Cortex of kidney (tissue), 1 donor: ENCODE results near the gene AGFG2.

ENCODE experiments used
- DNase-seq: peaks from one replicate; lab custom pipeline; 2025; lab: John Stamatoyannopoulos, UW

AGFG2 gene

GRCh38 chr7:100572949-100573675 lies 34.1 kb downstream of the AGFG2 start:
- no peak for DNase-seq

- no peak for DNase-seq
These were observed 34.8 kb downstream of the AGFG2 start, which contains the start of gene SAP25 for GRCh38 chr7:100573691-100574361. SAP25 (minus strand) TSS chr7:100573900; CDS start chr7:100573742, 158 bp downstream.

- DNase-seq = no peak
These were observed 35.6 kb downstream of the AGFG2 start for GRCh38 chr7:100574362-100575205.

- no peak for DNase-seq
These were observed 36.2 kb downstream of the AGFG2 start for GRCh38 chr7:100575206-100575631.

DNA sequence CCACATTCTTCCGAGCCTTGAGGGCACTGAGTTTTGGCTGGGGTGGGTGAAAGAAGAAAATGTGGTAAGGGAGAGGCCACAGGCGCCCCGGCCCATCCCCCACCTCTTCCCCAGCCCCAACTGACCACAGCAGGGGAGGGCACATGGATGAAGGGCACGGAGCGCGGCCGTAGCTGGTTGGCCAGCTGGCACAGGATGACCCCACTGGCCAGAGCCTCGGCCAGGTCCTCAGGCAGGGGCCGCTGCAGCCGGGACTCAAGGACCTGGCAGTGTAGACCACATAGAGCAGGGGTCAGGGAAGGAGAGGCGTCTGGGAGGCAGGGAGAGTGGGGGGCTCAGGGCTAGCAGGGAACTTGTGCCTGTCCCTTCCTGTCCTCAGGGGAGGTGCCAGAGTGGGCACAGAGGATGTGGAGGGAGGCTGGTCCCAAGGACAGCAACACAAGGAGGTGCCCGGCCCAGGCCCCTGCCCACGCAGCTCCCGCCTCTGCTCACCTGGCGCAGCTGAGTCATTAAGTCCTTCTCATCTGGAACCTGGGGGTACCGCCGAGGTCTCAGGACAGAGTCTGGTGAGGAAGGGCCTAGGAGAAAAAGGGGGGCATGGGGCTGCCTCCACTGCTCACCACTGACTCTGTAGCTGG lies 36.9 kb downstream of the AGFG2 start:
- no peak for DNase-seq

GRCh38 chr7:100576384-100576993 lies 37.5 kb downstream of the AGFG2 start:
- DNase-seq = no peak

- no peak for DNase-seq
These were observed 38.1 kb downstream of the AGFG2 start for GRCh38 chr7:100577103-100577502.

- no peak for DNase-seq
These were observed 38.5 kb downstream of the AGFG2 start for GRCh38 chr7:100577507-100577906.

DNA sequence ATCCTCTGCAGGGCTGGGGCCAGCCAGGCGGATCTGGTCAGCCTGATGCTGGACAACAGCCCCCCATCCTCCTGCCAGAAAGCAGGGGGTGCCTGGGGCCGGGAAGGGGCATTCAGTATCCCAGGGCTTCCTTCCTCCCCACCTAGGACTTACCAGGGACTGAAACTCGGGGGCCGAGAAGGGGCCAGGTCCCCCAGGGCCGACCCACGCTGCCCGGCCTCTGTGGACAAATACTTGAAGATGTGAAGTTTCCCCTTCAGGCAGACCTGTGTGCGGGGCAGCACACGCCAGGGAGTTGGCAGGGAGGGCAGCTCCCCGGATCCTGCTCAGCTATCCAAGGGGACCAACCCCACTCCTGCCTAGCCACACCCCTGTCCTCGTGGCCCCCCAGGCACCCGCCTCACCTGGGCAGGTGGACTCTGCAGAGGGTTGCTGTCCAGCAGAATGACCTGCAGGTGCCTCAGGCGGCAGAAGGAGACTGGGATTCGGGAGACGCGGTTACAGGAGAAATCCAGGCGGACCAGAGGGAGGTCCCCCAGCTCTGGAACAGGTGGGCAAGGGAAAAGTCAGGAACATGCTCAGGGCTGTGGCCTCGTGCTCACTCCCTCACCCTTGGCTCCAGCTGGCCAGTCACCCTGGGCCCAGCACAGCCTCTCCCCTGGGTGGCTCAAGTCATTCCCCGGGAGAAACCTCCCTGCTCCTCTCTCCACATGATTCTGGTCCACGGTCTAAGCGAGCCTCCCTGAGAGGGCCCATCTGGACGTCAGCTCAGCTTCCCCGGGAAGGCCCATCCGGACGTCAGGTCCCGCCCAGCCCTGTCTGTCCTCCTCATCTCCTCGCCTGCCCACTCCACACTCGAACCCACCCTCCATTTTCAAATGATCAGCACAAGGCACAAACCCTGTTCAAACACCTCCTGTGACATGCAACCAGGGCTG lies 39.5 kb downstream of the AGFG2 start:
- no peak for DNase-seq

- no peak for DNase-seq
These were observed 41.7 kb downstream of the AGFG2 start for GRCh38 chr7:100580466-100581283.

- DNase-seq = no peak
These were observed 43.1 kb downstream of the AGFG2 start for GRCh38 chr7:100582041-100582579.

DNA sequence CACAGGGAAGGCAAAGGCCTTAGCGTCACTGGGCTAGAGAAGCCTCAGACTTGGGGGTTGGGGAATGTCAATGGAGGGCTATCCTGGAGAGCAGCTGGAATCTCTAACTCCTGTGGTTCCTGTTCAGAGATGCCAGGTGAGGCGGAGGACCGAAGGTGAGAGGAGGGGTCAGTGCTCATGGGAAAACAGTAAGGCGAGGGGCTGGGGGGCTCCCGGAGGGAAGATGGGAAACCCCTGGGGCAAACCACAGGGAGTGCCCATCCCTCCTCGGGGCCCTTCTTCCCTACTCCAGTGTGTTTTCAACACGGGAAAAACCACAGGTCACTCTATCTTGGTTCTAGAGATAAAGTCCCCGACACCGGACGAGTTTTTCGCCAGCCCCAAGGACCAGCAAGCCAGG lies 43.6 kb downstream of the AGFG2 start:
- no peak for DNase-seq

DNA sequence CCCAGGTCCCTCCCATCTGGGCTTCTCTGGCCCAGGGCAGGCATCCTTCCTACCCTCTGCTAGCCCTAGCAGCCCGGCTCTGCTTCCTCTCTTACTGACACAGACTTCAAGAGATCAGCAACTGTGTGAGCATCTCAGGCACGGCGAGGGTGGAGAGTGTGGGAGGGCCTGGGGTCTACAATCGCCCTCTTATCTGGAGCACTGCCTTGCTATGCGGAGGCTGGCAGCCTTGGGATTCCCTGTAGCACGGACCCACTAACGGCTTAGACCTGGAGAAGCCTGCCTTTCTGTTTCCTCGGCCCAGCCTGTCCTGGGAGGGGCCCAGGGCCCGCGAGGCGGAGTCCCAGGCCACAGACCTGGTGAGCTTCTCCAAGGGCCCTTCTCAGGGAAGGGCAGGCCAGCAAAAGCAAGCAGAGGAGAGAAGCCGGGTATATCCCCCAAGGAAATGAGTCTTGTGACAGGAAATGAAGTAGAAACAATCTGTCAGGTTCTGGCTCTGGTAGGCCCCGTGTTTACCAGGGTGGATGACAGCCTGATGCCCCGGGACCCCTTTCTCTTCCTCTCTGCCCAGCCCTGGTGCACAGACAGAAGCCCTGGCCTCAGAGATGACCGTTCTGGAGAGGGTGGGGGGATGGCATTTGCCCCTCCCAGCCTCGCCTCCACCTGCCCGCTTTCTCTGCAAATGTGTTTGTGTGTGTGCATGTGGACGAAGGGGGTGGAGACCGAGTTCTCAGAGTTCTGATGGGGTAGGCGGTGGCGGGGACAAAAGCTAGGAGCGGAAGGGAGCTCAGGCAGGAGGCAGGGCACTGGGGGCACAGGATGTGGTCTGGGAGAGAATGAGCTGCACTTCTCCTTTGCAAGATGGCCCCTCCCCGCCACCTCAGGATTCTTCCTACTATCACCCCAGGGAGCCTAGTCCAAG lies 44.4 kb downstream of the AGFG2 start:
- no peak for DNase-seq

- no peak for DNase-seq
These were observed 45.2 kb downstream of the AGFG2 start for GRCh38 chr7:100584054-100584682.

DNA sequence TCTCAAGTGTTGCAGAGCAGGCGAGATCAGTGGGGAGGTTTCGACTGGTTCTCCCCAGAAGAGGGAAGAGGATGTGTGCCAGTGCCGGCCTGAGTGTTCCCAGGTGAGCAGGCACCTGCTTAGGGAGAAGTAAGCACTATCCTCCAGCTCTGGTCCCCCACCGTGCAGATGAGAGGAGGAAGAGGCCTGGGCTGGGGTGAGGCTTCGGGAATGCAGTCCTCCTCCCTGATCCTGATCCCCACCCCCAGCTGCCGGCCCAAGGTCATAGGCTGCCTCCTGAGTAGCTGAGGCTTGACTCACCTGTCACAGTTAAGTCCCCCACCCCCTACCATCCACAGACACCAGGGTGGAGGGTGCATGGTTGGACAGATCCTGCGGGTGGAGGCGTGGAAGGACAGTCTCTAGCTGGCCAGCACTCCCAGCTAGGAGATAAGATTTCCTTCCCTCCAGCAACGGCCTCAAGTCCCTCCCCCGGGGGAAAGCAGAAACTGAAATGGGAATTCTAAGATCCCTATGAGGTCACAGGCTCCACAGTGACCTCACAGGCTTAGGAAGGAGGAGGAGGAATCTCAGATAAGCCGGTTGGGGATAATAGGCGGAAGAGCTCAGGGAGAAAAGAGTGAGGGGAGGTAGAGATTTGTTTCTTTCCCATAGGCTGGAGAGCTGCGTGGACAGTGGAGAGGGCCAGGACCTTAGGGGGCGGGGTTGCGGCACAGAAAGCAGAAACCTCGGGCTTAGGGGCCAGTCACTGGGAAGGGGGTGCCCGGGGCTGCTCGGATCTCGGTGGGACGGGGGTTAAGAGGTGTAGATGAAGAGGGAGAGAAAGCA lies 45.9 kb downstream of the AGFG2 start:
- DNase-seq = no peak

GRCh38 chr7:100585511-100586265 lies 46.7 kb downstream of the AGFG2 start, which contains the start of gene LRCH4:
LRCH4 (minus strand) TSS chr7:100586129; CDS start chr7:100586100, 29 bp downstream.
- no peak for DNase-seq
